Measurements from ENCODE around the gene FCHO1. TPM values are rescaled to one million over a fixed set of nuclear protein-coding genes. Genes with fewer than 3 reads are reported as not detected.

The FCHO1 gene
- total RNA-seq, 4 donors from 2014 or later, result 0.13 to 2.1 (median 0.51) TPM; not detected in 1

- Histone ChIP-seq H3K9me3 (no peaks in the 10 kb centered on the region), H3K27ac (no peak overlapping the region), H3K36me3 (no peaks in the 10 kb centered on the region), H3K27me3 (peaks cover 36 to 45% (median 36%) of the 10 kb centered on the region in 3 donors), H3K4me1 (no peaks in the 10 kb centered on the region), H3K4me3 (no peak overlapping the region)
- ATAC-seq, result no peak
- no peak for DNase-seq
- in situ Hi-C loops (cut with MboI; ENCODE audit: low sequenced_read_pairs in 4 of 4), result no loop called here
- TF ChIP-seq CTCF (IDR thresholded peaks at IDR 0.05 in 4 of 5, conservative IDR thresholded peaks at IDR 0.05 in 1 of 5), result no peak
- TF ChIP-seq POLR2A (IDR thresholded peaks at IDR 0.05), result no peak
- intact Hi-C loops (cut with DNase I; ENCODE audit: low total_unique reads), result no loop called here
Observed at GRCh38 chr19:17836530-17836929, 85.3 kb downstream of the FCHO1 start.

GRCh38 chr19:17837972-17838371 lies 86.7 kb downstream of the FCHO1 start:
- peaks cover 30 to 45% (median 44%) of the 10 kb centered on the region in 3 donors for H3K27me3 ChIP-seq
- ATAC-seq (no peak), DNase-seq (no peak)
- in situ Hi-C loops (cut with MboI; ENCODE audit: low sequenced_read_pairs in 4 of 4) (no loop called here), intact Hi-C loops (cut with DNase I; ENCODE audit: low total_unique reads) (no loop called here)
- H3K4me3 ChIP-seq, result no peak overlapping the region
- TF ChIP-seq CTCF (IDR thresholded peaks at IDR 0.05 in 4 of 5, conservative IDR thresholded peaks at IDR 0.05 in 1 of 5) (no peak), POLR2A (IDR thresholded peaks at IDR 0.05) (no peak)
- no peaks in the 10 kb centered on the region for H3K9me3 ChIP-seq
- no peaks in the 10 kb centered on the region for H3K36me3 ChIP-seq
- H3K27ac ChIP-seq, result no peak overlapping the region
- H3K4me1 ChIP-seq, result no peaks in the 10 kb centered on the region

Other genes with a start within 250 kb of the FCHO1 start
- gene PGLS, start 239.8 kb upstream of the FCHO1 start, total RNA-seq, result 10 to 100 TPM; 22.1 to 25.1 (median 23.4) TPM
- gene COLGALT1, start 195.8 kb upstream of the FCHO1 start, total RNA-seq, result 10 to 100 TPM; 16.6 to 33.2 (median 27.5) TPM
- gene UNC13A, start 63.1 kb upstream of the FCHO1 start, total RNA-seq, result not detected
- 10 to 100 TPM; 20.0 to 61.5 (median 35.1) TPM for gene MAP1S, start 32.0 kb upstream of the FCHO1 start, total RNA-seq
- gene B3GNT3, start 43.7 kb downstream of the FCHO1 start, total RNA-seq, result under 1 TPM in 2 of 4 donors, not detected in 2; 0.13 to 0.39 TPM
- not detected for gene INSL3, start 70.0 kb downstream of the FCHO1 start, total RNA-seq
- gene JAK3, start 96.5 kb downstream of the FCHO1 start, total RNA-seq, result 1 to 10 TPM in 2 of 4 donors, under 1 TPM in 2; 0.55 to 1.6 (median 1.2) TPM
- gene RPL18A, start 108.4 kb downstream of the FCHO1 start, total RNA-seq, result 1,000 to 10,000 TPM; 1,094 to 1,320 (median 1,226) TPM
- not detected for gene SLC5A5, start 120.5 kb downstream of the FCHO1 start, total RNA-seq
- gene CCDC124, start 181.5 kb downstream of the FCHO1 start, total RNA-seq, result 100 to 1,000 TPM in 1 of 4 donors, 10 to 100 TPM in 3; 73.1 to 110 (median 81.5) TPM
- gene KCNN1, start 215.6 kb downstream of the FCHO1 start, total RNA-seq, result not detected

Data from gastrocnemius medialis (tissue), 4 donors.